HG03097 (cell line): ENCODE results near the gene MFAP5.
"Not testable (repeated sequence)": the region's sequence is repeated elsewhere in the genome, so short reads cannot be mapped to it uniquely, and the experiment has no call there.

Experiments
- ATAC-seq: cut with Tn5 transposase; IDR thresholded peaks from one replicate; pipeline ENCODE4 v1.9.1; 2021; ENCODE audit not compliant: unreplicated experiment, low FRiP score

Gene MFAP5

GRCh38 chr12:8676651-8677050 lies 14.0 kb upstream of the MFAP5 start:
- ATAC-seq: no peak

DNA sequence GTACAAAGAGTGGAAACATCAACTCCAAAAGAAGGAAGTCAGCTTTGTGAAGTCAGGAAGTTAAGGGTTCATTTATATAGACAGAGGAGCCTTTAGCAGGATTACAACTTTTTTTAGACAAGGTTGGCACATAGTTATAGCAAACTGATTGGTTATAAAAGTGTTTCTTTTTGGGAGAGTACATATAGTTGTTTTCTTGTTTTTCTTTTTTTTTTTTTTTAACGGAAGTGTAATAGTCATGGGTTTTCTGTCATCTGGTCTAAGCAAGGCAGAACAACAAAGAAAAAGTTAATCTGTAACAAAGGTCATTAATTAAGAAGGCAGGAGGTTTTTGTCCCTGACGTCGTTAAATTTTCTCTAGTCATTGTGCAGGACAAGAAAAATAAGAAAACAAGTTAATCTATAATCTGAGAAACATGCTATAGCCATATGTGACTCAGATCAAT lies 13.0 kb upstream of the MFAP5 start:
- peak; percentile 69 for ATAC-seq

GRCh38 chr12:8672381-8672780 lies 9.8 kb upstream of the MFAP5 start:
- no peak for ATAC-seq

DNA sequence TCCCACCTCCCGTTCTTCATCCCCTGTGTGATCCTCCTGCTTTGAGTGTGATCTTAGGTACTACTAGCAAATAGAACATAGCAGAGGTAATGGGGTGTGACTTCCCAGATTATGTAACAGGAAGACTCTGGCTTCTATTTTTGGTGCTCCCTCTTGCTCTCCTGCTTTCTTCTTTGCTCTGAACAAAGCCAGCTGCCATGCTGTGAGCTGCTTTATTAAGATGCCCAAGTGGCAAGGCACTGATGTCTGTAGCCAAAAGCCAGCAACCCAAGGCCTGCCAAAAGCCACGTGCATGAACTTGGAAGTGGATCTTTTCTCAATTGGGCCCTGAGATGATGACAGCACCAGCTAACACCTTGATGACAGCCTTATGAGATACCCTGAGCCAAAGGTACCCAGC lies 5.8 kb upstream of the MFAP5 start:
- ATAC-seq: no peak

GRCh38 chr12:8667270-8667669 lies 4.6 kb upstream of the MFAP5 start:
- no peak for ATAC-seq

DNA sequence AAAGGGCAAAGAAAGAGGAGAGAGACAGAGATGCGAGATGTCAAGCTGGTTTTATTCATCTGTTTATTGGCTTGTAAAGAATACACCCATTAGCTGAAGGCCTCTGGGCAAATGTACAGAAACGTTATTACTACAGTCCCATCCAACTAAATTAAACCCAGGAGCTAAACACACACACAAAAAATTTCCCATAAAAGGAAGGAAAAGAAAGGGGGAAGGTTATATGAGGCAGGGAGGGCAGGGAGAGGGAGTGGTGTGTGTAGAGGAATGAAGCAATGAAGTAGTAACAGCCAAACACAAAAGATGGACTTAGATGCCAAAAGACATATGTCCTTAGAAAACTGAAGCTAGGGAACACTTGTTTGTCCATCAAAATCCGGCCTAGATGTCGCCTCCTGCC lies 3.1 kb upstream of the MFAP5 start:
- ATAC-seq: no peak

GRCh38 chr12:8664228-8664913 lies 1.7 kb upstream of the MFAP5 start:
- no peak for ATAC-seq

DNA sequence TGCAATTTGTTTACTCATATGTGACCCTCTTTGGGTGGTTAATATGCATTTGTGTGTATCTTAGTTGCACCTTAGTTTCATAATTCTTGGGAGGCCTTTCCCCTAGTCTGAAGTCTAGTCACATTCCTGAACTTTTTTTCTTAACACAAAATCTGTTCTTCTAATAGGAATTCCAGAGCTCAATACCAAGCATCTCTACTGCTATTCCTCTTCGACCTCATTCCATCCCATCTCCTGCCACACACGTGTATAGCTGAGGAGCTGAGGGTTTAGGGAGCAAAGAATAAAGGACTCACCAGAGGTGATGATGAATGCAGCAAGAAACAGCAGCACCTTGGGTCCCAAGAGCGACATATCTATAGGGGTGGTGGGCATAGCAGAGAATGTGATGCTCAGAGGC lies 875 bp downstream of the MFAP5 start:
- no peak for ATAC-seq

GRCh38 chr12:8661016-8661415 lies 1.6 kb downstream of the MFAP5 start:
- no peak for ATAC-seq

DNA sequence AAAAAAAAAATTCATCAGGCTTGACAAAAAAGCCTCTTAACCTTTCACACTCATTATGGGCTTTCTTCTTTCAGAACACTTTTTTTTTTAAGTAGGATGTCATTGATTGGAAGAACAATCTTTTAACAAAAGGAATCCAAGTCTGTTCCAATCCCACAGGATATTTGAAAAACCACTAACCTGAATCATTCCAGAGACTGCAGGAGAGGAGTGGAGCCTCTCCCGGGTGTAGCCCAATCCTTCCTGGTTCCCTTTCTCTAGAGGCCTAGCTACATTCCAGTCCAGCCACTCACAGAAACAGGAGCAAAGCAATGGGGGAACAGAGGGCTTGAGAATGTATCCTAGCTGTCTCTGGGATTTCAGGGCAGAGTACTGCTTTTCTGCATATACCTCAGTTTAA lies 4.3 kb downstream of the MFAP5 start:
- ATAC-seq: no peak

- ATAC-seq: no peak
These were observed 7.2 kb downstream of the MFAP5 start for GRCh38 chr12:8655421-8655820.

GRCh38 chr12:8648576-8649205 lies 13.9 kb downstream of the MFAP5 start:
- peak; percentile 64 for ATAC-seq

GRCh38 chr12:8647968-8648367 lies 14.7 kb downstream of the MFAP5 start:
- no peak for ATAC-seq

DNA sequence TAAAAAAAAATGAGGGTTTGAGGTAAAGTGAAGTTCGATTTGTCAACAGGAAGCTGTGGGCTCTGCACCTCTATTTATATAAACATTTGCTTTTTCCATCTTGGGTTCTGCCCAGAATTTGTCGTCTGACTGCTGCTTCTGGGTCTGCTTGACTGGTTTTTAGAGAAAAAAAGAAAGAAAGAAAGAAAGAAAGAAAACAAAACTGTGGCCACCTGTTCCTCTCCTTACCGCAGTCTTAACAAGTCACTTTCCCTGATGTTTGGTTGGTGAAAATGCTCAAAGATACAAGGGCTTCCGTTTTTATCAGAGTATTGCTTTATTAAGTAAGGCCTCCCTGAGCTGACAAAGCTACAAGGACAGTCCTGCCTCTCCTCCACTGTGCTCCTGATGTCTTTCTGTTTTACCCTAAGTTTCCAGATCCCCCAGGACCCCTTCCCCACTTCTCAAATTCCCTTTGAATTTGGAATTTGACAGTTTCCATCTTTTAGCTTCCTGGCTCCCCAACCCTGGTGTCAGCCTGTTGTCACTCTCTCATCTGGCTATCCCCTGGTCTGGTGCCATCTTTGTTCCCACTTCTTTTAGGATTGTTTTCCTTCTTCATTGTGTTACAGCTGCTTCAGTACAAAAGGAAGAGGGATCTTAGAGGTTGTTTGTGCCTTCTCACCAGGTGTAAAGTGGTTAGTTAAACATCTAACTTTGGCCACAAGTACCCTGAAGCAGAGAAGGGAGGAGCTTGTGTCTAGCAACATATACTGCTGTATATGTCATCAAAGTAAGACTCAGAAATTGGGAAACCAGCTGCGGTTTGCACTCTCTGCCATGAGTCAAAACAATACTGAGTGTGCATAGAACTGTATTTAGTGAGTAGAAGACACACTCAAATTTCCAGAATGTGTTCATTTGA lies 18.0 kb downstream of the MFAP5 start:
- ATAC-seq: peak; percentile 57

DNA sequence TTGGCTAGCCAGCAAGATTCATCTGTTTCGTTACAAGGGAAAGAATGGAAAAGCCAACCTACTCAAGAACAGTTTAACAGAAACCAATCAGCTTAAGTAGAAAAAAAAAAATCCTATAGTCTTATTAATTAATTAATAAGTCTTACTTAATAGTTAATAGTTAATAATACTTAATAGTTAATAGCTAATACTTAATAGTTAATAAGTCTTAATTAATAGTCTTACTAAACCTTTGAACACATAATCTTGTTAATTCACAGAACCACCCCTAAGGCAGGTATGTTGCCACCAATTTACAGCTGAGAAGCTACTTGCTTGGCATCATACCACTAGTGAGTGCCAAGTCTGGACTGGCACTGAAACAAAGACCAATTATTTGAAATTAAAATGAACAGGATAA lies 19.9 kb downstream of the MFAP5 start:
- no peak for ATAC-seq

GRCh38 chr12:8639936-8640335 lies 22.7 kb downstream of the MFAP5 start:
- no peak for ATAC-seq

DNA sequence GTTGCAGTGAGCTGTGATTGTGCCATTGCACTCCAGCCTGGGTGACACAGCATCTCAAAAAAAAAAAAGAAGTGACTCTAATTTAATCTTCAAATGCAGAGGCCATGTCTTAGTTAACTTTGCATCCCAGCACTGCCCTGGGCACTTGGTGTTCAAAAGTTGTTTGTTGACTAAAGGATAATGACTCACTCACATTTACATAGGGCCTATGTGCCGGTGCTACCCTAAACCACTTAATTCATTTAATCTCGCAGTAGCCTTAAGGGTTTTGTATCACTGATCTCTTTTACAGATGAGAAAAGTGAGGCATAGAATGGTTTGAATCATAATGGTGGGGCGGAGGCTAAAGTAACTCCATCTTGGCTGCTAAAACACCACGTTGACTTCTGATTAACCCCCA lies 23.7 kb downstream of the MFAP5 start:
- no peak for ATAC-seq

DNA sequence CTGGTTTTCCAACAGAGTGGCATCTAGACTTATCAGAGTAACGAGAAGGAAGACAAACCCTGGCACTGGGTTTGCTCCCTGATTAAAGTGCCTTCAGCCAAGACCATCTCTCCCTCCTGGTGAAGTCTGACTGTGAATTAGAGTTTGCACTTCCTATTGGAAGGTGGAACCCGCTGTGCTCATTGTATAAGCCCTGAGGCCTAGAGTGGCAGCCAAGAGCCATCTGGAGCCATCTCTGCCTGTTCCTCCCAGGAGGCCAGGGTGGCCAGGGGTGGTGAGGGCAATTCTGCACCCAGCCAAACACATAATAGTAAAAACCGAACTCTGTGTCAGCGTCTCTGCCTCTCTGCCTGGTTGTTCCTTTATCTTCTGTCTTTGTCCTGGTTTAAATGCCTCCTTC lies 25.0 kb downstream of the MFAP5 start:
- no peak for ATAC-seq

- no peak for ATAC-seq
These were observed 25.4 kb downstream of the MFAP5 start for GRCh38 chr12:8637244-8637643.

- ATAC-seq: no peak
These were observed 26.0 kb downstream of the MFAP5 start for GRCh38 chr12:8636581-8636980.

- ATAC-seq: not testable (repeated sequence)
These were observed 26.6 kb downstream of the MFAP5 start for GRCh38 chr12:8636007-8636346.
